Measurements from ENCODE around the gene ASPDH. TPM values are rescaled to one million over a fixed set of nuclear protein-coding genes. Genes with fewer than 3 reads are reported as not detected.

Gene ASPDH
- total and polyA plus RNA-seq, 2 of the 13 experiments (the other 11 are each of a cell fraction or from before 2014, with no cell fraction given): 2.2 to 3.3 TPM

DNA sequence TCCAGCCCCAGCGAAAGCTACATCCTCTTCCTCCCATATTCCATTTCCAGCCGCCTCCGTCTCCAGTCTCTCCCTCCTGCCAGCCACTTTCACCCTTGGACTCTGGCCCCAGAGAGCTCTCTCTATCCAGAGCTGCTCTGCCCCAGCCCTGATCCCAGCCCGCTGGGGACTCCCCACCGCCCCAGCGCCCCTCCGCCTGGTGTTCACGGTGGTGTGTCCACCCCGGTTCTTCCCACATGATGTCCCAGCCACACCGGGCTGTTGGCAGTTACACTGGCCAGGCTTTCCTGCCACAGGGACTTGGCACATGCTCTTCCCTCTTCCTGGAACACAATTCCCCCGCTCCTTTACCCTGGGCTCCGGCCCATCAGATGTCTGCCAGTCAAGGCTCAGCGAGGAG lies 48.7 kb downstream of the ASPDH start (continued):
- TF ChIP-seq, protein P1, sequence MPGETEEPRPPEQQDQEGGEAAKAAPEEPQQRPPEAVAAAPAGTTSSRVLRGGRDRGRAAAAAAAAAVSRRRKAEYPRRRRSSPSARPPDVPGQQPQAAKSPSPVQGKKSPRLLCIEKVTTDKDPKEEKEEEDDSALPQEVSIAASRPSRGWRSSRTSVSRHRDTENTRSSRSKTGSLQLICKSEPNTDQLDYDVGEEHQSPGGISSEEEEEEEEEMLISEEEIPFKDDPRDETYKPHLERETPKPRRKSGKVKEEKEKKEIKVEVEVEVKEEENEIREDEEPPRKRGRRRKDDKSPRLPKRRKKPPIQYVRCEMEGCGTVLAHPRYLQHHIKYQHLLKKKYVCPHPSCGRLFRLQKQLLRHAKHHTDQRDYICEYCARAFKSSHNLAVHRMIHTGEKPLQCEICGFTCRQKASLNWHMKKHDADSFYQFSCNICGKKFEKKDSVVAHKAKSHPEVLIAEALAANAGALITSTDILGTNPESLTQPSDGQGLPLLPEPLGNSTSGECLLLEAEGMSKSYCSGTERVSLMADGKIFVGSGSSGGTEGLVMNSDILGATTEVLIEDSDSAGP (CRISPR knock-in tag; IDR thresholded peaks at IDR 0.05; ENCODE audit: borderline replicate concordance): peak; percentile 3; the same call in 1 of the 2 replicates
- TF ChIP-seq RBM39 (IDR thresholded peaks at IDR 0.05; ENCODE audit: low read depth, low read length, poor library complexity, severe bottlenecking): no peak
- TF ChIP-seq KDM1A (CRISPR knock-in tag; IDR thresholded peaks at IDR 0.05): 0 out of 2 replicates have a peak, but pooled peaks have one; percentile 55
- TF ChIP-seq, protein P2, sequence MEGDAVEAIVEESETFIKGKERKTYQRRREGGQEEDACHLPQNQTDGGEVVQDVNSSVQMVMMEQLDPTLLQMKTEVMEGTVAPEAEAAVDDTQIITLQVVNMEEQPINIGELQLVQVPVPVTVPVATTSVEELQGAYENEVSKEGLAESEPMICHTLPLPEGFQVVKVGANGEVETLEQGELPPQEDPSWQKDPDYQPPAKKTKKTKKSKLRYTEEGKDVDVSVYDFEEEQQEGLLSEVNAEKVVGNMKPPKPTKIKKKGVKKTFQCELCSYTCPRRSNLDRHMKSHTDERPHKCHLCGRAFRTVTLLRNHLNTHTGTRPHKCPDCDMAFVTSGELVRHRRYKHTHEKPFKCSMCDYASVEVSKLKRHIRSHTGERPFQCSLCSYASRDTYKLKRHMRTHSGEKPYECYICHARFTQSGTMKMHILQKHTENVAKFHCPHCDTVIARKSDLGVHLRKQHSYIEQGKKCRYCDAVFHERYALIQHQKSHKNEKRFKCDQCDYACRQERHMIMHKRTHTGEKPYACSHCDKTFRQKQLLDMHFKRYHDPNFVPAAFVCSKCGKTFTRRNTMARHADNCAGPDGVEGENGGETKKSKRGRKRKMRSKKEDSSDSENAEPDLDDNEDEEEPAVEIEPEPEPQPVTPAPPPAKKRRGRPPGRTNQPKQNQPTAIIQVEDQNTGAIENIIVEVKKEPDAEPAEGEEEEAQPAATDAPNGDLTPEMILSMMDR (CRISPR knock-in tag; IDR thresholded peaks at IDR 0.05): peak; percentile 10; the same call in 1 of the 2 replicates
- TF ChIP-seq, protein P3, sequence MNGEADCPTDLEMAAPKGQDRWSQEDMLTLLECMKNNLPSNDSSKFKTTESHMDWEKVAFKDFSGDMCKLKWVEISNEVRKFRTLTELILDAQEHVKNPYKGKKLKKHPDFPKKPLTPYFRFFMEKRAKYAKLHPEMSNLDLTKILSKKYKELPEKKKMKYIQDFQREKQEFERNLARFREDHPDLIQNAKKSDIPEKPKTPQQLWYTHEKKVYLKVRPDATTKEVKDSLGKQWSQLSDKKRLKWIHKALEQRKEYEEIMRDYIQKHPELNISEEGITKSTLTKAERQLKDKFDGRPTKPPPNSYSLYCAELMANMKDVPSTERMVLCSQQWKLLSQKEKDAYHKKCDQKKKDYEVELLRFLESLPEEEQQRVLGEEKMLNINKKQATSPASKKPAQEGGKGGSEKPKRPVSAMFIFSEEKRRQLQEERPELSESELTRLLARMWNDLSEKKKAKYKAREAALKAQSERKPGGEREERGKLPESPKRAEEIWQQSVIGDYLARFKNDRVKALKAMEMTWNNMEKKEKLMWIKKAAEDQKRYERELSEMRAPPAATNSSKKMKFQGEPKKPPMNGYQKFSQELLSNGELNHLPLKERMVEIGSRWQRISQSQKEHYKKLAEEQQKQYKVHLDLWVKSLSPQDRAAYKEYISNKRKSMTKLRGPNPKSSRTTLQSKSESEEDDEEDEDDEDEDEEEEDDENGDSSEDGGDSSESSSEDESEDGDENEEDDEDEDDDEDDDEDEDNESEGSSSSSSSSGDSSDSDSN (CRISPR knock-in tag; IDR thresholded peaks at IDR 0.05): peak; percentile 13; the same call in 1 of the 2 replicates
- TF ChIP-seq ZNF138 (CRISPR knock-in tag; IDR thresholded peaks at IDR 0.05; ENCODE audit: low read depth): no peak
- TF ChIP-seq RORA (CRISPR knock-in tag; IDR thresholded peaks at IDR 0.05): no peak
- no peak for TF ChIP-seq YY1 (IDR thresholded peaks at IDR 0.05; ENCODE audit: insufficient read depth, insufficient replicate concordance, low read depth, low read length)
- peak; percentile 79 for TF ChIP-seq ZMYM3 (CRISPR knock-in tag; IDR thresholded peaks at IDR 0.05)
- TF ChIP-seq ZNF839 (CRISPR knock-in tag; IDR thresholded peaks at IDR 0.05; ENCODE audit: borderline replicate concordance): peak; percentile 41; the same call in 1 of the 2 replicates
- TF ChIP-seq, protein P4, sequence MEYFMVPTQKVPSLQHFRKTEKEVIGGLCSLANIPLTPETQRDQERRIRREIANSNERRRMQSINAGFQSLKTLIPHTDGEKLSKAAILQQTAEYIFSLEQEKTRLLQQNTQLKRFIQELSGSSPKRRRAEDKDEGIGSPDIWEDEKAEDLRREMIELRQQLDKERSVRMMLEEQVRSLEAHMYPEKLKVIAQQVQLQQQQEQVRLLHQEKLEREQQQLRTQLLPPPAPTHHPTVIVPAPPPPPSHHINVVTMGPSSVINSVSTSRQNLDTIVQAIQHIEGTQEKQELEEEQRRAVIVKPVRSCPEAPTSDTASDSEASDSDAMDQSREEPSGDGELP (IDR thresholded peaks at IDR 0.05; ENCODE audit: borderline replicate concordance, low read depth): peak; percentile 15; the same call in 1 of the 2 replicates
- no peak for TF ChIP-seq ZNF225 (CRISPR knock-in tag; IDR thresholded peaks at IDR 0.05)
- TF ChIP-seq GLI4 (CRISPR knock-in tag; IDR thresholded peaks at IDR 0.05; ENCODE audit: borderline replicate concordance): no peak
- no peak for TF ChIP-seq SRSF9 (IDR thresholded peaks at IDR 0.05; ENCODE audit: borderline replicate concordance, insufficient read depth, low read depth, low read length, poor library complexity, severe bottlenecking)
- no peak for TF ChIP-seq ZSCAN9 (CRISPR knock-in tag; IDR thresholded peaks at IDR 0.05; ENCODE audit: borderline replicate concordance)
- TF ChIP-seq MIER3 (CRISPR knock-in tag; IDR thresholded peaks at IDR 0.05; ENCODE audit: borderline replicate concordance): no peak
- TF ChIP-seq ZNF589 (CRISPR knock-in tag; conservative IDR thresholded peaks at IDR 0.05): no peak
- TF ChIP-seq, protein P5, sequence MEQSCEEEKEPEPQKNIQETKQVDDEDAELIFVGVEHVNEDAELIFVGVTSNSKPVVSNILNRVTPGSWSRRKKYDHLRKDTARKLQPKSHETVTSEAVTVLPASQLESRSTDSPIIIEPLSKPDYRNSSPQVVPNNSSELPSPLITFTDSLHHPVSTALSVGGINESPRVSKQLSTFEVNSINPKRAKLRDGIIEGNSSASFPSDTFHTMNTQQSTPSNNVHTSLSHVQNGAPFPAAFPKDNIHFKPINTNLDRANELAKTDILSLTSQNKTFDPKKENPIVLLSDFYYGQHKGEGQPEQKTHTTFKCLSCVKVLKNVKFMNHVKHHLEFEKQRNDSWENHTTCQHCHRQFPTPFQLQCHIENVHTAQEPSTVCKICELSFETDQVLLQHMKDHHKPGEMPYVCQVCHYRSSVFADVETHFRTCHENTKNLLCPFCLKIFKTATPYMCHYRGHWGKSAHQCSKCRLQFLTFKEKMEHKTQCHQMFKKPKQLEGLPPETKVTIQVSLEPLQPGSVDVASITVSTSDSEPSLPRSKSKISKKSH (CRISPR knock-in tag; IDR thresholded peaks at IDR 0.05; ENCODE audit: borderline replicate concordance): peak; percentile 50; the same call in 1 of the 2 replicates
- TF ChIP-seq TGIF2 (CRISPR knock-in tag; IDR thresholded peaks at IDR 0.05): no peak
- TF ChIP-seq ZBTB1 (CRISPR knock-in tag; IDR thresholded peaks at IDR 0.05; ENCODE audit: borderline replicate concordance): no peak
